HG03064 (cell line): Measurements from ENCODE around the gene RIPPLY1.

ENCODE experiments used
- ATAC-seq: cut with Tn5 transposase; IDR thresholded peaks from one replicate; pipeline ENCODE4 v1.9.1; 2021; ENCODE audit warnings: low read depth; ENCODE audit not compliant: unreplicated experiment

The RIPPLY1 gene, protein sequence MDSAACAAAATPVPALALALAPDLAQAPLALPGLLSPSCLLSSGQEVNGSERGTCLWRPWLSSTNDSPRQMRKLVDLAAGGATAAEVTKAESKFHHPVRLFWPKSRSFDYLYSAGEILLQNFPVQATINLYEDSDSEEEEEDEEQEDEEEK

DNA sequence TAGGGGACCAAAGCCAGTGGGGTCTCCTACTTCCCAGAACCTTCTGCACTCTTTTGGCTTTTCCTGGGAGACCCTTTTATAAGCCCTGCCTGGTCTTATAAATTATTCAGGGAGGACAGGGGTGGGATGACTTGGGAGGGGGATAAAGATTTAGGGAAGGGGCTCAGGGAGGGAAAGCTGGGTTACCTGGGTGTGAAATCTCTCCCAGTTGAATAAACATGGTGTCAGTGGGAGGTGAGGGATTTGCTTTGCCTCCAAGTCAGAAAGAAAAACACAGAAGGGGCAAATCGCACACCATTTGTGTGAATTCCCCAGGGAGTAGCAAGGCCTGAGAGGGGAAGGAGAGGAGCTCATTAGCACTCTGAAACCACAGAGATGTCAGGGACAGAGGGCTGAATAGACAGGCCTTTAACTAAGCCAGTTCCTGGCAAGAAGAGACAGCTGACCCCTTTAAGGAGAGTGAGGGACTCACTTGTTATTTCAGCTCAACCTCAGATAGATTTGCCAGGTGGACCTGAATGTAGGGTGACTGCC lies at the start of gene RIPPLY1:
Gene RIPPLY1 (minus strand): TSS at position 51 of the 534 bp plus-strand sequence. CDS start 54 bp downstream, outside the sequence.
- no peak for ATAC-seq

DNA sequence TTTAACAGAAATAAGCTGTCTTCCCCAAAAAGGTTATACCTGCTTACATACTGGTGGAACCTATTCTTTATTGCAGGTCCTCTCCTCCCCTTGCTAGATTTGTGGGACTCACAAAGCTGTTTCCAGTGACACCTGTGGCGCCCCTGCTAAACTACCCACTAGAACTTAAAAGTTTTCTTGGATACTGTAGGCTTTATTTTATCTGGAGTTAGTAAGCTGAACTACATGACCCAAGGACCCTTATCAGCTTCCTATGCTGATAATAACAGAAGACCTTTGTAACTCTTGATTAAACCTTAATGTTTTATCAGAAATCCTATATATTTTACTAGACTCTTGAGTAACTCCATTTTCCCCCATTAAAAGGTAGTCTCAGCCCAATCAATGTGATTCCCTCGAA lies 49.4 kb upstream of the RIPPLY1 start:
- ATAC-seq: no peak

DNA sequence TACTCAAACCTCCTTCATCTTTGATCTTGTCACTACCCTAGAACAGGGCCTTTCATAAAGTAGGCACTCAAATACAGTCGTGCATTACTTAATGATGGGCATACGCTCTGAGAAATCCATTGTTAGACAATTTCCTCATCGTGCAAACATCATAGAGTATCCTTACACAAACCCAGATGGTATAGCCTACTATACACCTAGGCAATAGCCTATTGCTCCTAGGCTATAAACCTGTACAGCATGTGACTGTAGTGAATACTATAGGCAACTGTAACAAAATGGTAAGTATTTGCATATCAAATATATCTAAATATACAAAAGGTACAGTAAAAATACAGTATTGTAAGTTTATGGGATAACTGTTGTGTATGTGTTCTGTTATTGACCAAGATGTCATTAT lies 48.9 kb upstream of the RIPPLY1 start:
- ATAC-seq: no peak

DNA sequence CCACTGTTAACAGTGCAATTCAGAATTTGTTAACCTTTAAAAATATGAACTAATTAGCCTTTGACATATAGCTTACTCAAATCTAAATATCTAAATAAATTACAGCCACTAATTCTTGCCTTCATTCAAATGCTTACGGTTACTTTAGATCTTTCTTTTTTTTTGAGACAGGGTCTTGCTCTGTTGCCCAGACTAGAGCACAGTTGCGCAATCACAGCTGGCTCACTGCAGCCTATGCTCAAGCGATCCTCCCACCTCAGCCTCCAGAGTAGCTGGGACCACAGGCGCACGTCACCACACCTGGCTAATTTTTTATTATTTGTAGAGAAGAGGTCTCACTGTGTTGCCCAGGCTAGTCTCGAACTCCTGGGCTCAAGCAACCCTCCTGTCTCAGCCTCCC lies 48.1 kb upstream of the RIPPLY1 start:
- no peak for ATAC-seq

DNA sequence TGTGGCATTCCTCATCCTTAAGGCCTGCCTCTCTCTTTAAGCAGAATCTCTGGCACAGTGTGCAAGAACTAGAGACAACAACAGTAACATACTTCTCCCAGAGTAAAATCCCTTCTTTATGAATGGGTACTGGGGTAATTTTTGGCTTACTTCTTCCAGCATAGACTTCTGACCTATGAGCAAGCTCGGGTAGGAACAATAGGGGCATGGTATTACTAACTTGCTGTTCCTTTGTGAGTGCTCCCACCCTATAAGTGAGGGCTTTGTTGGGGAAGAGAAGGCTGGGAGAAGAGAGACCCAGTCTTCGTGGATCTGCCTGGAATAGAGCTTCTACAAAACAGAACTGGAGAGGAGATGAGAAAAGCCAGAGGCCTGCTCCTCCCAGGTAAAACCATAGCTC lies 47.2 kb upstream of the RIPPLY1 start:
- no peak for ATAC-seq

DNA sequence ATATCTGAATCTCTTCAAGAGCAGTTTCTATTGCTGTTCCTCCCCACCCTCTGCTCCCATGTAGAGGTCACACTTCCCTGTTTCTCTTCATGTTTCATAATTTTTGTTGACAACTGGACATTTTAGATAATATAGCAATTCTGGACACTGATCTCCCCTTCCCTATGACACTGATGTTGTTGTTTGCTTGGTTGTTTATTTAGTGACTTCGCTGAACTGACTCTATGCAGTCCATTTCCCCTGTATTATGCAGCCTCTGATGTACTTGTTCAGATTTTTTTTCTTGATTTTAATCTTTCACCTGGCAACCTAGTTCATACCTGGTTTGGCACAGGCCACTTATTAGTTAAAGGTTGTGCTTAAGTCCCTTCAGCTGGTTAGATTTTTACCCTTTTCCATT lies 46.2 kb upstream of the RIPPLY1 start:
- ATAC-seq: no peak

DNA sequence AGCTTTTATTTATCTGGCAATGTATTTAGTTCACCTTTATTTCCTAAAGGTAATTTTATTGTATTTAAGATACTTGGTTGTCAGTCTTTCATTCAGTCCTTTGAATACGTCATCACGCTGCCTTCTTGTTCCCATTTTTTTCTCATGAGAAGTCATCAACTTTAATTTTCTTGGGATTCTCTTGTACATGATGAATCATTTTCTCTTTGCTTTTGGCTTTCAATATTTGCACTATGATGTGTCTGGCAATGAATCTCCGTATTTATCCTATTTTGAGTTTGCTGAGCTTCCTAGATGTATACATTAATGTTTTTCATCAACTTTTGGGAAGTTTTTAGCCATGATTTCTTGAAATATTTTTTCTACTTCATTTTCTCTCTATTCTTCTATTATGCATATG lies 45.5 kb upstream of the RIPPLY1 start:
- no peak for ATAC-seq

DNA sequence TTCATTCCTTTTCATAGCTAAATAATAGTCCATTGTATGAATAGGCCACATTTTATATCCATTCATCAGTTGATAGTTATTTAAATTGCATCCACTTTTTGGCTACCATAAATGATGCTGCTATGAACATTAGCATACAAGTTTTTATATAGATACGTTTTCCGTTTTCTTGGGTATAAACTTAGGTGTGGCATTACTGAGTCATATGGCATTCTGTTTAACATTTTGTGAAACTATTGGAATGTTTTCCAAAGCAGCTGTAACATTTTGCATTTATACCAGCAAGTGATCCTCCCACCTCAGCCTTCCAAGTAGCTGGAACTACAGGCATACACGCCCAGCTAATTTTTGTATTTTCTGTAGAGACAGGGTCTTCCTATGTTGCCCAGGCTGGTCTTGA lies 43.3 kb upstream of the RIPPLY1 start:
- no peak for ATAC-seq

DNA sequence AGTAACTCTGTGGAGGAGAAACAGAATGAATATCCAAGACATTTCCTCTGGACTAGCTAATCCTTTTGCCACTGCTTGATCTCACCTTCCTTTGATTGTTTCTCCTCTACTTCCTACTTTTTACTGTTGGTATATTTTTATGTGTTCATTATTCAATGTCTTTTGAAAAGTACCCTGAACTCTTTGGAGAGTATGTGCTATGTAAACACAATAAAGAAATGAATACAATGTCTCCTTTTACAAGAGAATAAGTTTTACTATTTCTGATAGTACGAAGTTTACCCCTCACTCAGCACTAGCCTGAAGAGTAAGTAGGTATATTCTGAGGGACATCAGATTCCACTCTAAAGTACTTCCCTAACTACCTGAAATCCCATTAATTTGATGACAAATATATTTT lies 36.9 kb upstream of the RIPPLY1 start:
- no peak for ATAC-seq

DNA sequence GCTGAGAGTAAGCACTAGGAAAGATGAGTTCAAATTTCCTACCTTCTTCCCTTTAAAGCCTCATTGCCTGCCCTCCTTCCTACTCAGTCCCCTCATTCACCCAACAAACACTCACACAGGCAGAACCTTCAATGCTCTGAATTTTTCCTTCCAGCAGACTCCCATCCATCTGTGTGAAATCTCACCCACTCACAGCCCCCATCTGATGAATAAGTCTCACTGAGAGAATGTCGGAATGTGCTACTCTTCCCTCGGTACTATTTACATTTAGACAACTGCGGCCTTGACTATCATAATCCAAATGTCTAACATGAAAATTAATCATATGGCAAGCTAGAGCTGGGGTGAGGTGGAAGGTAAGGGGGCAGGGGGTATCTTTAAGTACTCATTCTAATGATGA lies 36.4 kb upstream of the RIPPLY1 start:
- ATAC-seq: no peak

DNA sequence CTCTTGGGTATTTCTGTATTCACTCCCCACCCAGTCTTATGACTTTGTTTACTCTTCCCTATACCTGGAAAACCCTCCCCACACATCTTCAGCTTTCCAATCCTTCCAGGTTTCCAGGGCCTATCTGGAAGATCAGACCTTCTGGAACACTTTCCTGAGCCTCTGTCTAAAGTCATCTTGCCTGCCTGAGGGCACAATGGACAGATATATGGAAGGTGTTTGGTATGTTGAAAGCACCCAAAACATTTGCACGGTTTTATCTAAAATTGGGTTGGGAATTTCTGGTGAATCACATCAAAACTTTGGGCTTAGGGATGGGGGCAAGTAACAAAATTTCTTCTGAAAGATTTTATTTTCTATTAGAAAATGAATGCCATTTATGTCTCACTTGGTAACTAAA lies 33.1 kb upstream of the RIPPLY1 start:
- ATAC-seq: no peak

DNA sequence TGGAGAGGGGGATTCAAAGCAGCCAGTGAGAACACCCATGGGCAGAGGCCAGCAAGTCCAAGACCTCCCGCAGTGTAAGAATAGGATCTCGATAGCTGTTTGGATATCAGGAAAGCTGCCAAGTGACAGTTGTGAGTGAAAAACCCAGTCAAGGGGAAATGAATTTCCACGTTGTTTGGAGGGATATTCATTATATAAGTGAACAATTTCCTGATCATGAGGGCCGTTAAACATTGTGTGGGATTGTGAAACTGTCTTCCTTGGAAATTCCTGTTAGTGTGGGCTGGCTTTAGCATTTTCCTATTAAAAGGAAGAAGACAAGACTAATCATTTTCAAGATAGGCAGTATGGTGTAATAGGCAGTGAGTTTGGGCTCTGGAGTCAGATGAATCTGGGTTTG lies 32.0 kb upstream of the RIPPLY1 start:
- no peak for ATAC-seq

DNA sequence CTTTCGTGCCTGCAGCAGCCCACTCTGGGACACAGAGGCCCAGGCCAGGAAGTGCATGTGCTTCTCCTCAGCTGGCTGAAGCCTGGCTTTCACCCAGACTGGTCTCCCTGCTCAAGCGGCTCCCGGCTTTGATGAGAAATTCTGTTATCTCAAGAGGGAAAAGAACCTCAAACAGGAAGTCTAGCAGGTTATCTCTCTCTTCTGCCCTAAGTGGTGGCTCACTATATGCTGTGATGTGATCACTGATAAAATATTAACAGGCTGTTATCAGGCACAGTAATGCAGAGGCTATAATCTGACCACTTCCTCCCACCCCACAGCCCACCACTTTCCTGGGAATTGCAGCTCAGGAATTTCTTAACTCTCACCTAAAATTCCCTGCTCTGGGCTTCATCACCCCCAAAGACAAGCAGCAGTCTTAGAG lies 30.4 kb upstream of the RIPPLY1 start:
- no peak for ATAC-seq

DNA sequence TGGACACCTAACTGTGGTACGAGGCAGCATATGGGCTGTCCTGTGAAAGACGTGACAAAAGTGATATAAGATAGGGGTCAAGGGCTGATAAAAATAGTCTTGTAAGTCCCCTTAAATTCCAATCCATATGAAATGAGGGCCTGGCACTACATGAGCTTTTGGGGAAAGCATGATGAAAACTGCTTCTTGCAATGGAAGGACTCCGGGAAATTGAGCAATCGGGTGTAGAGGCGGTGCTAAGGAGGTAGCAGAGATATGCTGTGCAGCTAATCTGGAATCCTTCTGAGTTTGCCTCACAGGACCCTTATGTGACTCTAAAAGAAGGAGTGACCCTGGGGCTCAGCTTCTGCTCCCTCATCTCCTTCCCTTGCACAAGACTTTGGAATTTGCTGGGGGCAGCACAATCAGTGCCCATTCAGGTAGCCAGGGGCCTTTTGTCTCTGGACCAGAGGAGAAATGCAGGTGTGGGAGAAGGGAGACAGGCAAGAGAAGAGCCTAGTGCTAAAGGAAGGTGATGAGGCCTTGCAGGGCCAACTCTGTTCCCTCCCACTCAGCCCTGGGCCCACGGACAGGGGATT lies 29.9 kb upstream of the RIPPLY1 start:
- ATAC-seq: no peak

DNA sequence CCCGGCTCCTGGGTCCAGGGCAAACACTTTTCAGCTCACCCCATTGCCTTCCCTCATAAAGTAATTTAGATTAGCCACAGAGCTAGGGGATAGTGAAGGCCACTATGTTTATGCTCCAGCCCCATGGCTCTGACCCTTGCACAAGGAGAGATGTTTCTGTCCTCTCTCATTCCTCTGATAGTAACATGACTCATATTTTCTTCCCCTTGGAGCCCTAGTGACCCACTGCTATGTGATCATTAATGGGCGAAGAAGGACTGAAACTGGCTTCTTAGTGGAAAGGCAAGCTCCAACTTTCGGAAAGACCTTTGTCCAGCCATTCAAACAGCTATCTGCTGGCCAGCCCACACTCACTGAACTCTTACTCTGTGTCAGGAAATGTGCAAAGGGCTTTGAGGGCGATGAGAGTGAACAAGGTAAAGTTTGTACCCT lies 29.4 kb upstream of the RIPPLY1 start:
- ATAC-seq: no peak

DNA sequence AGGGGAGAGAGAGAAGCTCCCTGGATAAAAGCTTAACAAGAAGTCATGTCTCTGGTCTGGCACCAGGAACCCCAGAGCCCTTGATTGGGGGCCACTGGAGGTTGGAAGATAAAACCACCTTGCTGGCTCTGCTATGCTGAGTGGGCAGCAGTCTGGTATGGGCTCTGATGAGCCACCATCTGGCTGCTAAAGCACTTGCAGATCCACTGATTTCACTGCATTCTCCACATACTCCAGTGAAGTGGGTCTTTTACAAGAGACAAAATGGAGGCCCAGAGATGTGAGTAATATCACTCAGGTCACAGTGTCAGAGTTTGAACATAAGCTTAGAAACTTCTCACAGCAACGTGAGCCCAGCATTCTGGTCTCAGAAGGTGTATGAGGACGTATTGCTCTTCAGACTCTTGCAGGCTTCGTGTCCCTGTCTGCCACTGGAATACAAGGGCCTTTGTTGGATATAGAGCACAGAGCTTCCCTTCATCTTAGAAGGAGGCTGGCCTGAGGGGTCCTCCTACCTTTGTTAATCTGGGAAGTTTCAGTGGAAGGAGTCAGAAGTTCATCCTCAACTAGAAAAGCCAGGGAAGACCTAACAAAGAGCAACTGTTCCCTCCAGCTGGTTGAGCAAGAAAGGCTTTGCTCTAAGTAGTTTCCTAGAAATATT lies 28.8 kb upstream of the RIPPLY1 start:
- ATAC-seq: no peak

DNA sequence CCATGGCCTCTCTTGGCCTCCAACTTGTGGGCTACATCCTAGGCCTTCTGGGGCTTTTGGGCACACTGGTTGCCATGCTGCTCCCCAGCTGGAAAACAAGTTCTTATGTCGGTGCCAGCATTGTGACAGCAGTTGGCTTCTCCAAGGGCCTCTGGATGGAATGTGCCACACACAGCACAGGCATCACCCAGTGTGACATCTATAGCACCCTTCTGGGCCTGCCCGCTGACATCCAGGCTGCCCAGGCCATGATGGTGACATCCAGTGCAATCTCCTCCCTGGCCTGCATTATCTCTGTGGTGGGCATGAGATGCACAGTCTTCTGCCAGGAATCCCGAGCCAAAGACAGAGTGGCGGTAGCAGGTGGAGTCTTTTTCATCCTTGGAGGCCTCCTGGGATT lies 25.1 kb upstream of the RIPPLY1 start:
- no peak for ATAC-seq

DNA sequence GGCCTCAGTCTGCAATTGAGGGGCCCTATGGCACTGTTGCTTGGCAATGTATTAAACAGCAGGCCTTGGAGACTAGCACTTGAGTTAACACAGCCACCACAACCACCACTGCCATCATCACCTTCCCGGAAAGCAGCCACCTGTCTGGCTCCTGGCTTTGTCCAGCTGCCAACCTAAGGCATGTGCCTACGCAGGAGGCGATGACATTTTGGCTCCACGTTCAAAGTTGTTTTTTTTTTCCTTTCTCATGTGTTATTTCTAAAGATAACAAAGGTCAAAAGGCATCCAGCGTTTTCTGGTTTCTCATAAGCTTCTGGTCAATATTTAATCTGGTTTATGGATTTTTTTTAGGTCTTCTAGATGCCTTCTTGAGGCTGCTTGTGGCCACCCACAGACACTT lies 24.6 kb upstream of the RIPPLY1 start:
- no peak for ATAC-seq

DNA sequence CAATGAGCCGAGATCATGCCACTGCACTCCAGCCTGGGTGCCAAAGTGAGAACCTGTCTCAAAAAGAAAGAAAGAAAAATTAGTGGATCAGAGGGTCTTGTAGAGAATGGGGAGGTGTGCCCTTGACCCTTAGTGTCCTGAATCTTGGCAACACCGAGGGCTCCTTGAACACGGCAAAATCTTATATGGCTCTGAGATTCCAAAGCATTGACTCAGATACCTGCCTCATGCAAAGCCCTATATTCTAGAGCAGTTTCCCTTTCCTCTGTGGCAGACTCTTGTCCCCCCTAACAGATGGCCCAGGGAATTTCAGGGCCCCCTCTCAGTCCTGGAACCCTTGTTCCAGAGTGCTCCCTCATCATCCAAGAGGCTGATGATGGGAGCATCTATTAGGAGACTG lies 23.9 kb upstream of the RIPPLY1 start:
- no peak for ATAC-seq

DNA sequence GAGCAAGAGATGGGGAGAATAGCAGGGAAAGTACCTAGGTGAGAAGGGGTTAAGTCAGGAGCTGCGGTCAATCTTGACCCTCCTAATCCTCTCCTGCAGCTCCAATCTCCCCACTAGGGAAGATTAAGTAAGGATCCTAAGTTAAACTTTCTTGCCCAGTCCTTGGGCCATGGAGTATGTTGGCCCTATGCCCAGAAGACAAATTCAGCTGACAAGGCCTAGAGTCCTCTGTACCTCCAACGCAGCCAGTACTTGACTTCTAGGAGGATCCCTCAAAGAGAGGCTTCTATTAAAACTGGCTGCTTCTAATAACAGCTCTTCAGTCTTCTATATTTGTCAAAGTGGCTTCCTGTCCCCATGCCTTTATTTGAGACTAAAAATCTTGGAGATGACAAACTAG lies 18.5 kb upstream of the RIPPLY1 start:
- ATAC-seq: no peak

DNA sequence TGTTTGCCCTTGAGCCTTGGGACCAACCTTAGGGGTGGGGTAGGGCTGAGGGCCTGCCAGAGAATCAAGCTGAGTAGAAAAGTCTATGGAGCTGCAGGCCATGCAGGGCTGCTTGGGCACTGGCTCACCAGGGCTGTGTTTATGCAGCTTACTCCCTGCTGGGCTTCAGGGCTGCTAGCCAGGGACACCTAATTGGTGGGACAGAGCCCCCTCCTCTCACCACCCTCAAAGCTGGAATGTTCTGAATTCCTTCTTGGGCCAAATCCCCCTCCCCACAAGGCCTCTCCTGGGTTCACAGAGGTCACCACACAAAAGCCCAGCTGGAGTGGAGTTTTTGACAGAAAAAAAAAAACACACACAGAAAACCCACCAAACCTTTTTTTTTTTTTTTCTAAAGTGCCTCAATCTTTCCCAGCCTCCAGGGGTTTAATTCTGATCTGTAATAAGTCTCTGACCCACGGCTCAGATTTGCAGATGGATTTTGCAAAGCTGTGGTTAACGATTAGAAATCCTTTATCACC lies 16.9 kb upstream of the RIPPLY1 start, which contains the start of gene CLDN2:
Gene CLDN2 (plus strand): TSS at position 471 of the 521 bp plus-strand sequence. CDS start 7,827 bp downstream, outside the sequence.
- no peak for ATAC-seq
